HG03571 (cell line): ENCODE data around the gene SLC35G3.
"Not testable (repeated sequence)": the region's sequence is repeated elsewhere in the genome, so short reads cannot be mapped to it uniquely, and the experiment has no call there.

ENCODE experiments used
- ATAC-seq: cut with Tn5 transposase; IDR thresholded peaks from one replicate; pipeline ENCODE4 v1.9.1; 2021; ENCODE audit not compliant: unreplicated experiment

The SLC35G3 gene

GRCh38 chr17:35194001-35194400 is at the start of gene SLC35G3:
TSS of gene SLC35G3 (minus strand) at chr17:35194393. CDS start at chr17:35194307, 86 bp downstream.
- not testable (repeated sequence) for ATAC-seq

GRCh38 chr17:35243561-35244340 is 49.6 kb upstream of the SLC35G3 start:
- ATAC-seq = no peak

DNA sequence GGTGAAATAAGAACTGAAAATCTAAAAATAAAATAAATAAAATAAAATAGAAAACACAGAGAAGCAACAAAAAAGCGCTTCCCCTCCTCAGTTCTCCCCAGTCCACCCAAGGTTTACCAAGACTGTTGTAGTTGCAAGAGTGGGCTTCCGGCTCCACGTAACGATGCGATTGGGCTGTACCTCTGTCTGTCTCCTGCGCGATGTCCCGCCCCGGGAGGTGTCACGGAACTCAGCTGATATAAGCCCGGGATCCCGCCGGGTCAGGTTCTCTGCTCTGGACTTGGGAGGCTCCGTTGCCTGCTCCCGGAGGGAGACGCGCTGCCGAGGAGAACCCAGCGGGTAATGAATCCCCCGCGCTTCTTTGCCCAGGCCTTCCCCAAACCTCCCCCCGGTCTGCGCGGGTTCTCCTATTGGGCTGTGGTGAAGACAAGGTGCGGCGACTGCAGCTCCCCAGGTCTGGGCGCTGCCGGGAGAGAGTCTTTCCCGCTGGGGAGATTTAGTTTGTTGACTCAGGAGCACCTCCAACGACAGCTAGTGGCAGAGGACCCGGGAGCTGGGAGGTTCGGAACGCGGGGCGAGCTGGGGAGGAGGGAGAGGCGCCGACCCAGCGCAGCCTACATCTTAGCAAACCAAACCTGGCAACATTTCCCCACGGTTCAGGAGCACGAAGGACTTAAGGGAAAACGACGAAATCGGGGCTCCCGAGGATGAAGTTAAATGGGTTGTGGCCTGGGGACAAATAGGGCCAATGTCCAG is 48.8 kb upstream of the SLC35G3 start, which contains the start of gene SLFN5:
Gene SLFN5, plus strand, starts transcription at position 268 of the 756 bp plus-strand sequence. CDS start 15,619 bp downstream, outside the sequence.
- peak; percentile 63 for ATAC-seq

- ATAC-seq = peak; percentile 44
Measured at GRCh38 chr17:35242158-35242804, 48.1 kb upstream of the SLC35G3 start.

DNA sequence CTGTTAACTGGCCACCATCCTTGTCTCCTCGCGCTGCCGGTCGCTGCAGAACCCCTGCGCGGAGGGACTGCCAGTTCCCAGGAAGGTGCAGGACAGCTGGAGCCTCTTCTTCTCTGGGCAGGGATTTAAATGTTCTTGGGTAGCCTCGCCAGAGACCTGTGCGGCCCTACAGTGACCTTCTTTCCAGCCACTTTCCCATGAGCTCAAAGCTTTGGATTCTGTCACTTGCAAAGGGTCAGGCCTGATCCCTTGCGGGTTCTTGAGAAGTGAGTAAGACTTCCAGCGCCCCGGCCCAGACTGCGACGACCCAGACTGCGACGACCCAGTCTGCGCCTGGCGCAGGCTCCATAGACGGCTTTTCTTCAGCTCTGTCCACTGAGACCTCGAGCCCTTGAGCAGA is 47.3 kb upstream of the SLC35G3 start:
- ATAC-seq = no peak

GRCh38 chr17:35240861-35241260 is 46.7 kb upstream of the SLC35G3 start:
- no peak for ATAC-seq

DNA sequence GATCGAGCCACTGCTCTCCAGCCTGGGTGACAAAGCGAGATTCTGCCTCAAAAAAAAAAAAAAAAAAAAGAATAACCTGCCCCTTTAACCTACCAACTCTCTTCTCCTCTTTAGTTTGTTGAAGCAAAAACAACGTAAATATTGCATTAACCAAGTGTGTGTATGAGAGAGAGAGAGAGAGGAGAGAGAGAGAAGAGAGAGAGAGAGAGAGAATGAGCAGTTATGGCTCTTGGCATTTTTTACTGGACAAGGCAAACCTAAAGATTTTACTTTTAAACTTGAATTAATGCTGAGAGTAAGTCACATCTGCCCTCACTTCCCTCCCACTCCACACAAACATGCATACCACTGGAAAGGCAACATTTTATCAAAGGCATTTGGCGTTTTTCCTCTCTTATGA is 45.6 kb upstream of the SLC35G3 start:
- no peak for ATAC-seq

GRCh38 chr17:35238821-35239220 is 44.6 kb upstream of the SLC35G3 start:
- no peak for ATAC-seq

- no peak for ATAC-seq
Measured at GRCh38 chr17:35236821-35237220, 42.6 kb upstream of the SLC35G3 start.

- no peak for ATAC-seq
Measured at GRCh38 chr17:35235917-35236316, 41.7 kb upstream of the SLC35G3 start.

DNA sequence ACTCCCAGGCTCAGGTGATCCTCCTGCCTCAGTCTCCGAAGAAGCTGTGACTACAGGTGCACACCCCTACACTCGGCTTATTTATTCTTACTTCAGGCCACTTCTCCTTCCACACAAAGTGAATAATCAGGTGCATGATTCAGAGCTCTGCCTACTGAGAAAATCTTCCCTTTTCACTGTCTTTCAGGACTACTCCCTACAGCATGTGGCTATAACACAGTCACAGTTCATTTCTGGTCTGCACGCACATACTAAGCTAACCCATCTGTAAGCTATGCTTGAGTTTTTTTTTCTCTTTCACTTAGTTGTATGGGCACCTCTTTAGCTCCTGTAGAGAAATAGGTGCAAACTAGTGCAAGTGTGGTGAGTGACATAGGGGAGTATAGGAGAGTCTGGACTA is 41.1 kb upstream of the SLC35G3 start:
- ATAC-seq = no peak

DNA sequence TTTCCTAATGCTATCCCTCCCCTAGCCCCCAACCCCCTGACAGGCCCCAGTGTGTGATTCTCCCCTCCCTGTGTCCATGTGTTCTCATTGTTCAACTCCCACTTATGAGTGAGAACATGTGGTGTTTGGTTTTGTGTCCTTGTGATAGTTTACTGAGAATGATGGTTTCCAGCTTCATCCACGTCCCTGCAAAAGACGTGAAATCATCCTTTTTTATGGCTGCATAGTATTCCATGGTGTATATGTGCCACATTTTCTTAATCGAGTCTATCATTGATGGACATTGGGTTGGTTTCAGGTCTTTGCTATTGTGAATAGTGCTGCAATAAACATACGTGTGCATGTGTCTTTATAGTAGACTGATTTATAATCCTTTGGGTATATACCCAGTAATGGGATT is 40.1 kb upstream of the SLC35G3 start:
- ATAC-seq = not testable (repeated sequence)

DNA sequence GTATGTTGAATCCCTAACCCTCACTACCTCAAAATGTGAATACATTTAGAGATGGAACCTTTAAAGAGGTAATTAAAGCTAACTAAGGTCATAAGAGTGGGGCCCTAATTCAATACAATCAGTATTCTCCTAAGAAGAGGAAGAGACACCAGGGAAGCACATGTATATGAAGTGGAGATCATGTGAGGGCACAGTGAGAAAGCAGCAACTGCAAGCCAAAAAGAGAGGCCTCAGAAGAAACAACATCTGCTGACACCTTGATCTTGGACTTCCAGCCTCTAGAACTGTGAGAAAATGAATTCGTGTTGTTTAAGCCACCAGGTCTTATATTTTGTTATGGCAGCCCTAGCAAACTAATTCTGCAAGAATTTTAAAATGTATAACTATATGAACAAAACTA is 35.4 kb upstream of the SLC35G3 start:
- no peak for ATAC-seq

GRCh38 chr17:35227546-35227945 is 33.4 kb upstream of the SLC35G3 start:
- ATAC-seq = no peak

DNA sequence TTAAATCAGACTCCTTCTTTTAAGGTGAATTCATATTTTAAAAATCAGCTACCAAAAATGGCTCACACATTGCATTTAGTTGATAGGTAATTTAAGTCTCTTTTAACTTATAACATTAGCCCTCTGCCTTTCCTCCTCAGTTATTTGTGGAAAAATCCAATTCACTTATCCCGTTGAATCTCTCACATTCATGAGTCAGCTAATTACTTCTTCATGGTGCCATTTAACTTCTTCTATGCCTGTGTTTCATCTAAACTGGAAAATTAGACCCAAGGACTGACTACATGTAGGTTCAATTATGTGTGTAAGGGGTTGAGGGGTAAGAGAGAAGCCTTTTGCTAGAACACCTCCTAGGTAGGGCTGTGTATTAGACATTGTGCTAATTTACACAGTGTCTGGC is 30.2 kb upstream of the SLC35G3 start:
- ATAC-seq = no peak

GRCh38 chr17:35222452-35222851 is 28.3 kb upstream of the SLC35G3 start:
- ATAC-seq = no peak

DNA sequence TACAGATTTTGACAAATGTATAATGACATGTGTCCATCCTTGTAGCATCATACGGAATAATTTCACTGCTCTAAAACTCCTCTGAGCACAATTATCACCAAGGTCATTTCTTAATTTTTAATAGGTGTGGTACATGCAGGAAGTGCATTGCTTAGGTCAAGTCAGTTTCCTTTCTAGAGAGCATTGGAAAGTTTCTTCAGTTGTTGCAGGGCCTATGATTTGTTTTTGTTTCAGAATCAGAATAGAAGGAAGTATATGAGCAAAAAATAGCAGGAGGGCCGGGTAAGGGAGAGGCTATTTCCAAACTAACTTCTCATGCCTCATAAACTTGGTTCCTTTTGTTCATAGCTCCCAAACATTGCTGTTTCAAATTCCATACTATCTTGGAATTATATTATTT is 24.7 kb upstream of the SLC35G3 start:
- no peak for ATAC-seq

DNA sequence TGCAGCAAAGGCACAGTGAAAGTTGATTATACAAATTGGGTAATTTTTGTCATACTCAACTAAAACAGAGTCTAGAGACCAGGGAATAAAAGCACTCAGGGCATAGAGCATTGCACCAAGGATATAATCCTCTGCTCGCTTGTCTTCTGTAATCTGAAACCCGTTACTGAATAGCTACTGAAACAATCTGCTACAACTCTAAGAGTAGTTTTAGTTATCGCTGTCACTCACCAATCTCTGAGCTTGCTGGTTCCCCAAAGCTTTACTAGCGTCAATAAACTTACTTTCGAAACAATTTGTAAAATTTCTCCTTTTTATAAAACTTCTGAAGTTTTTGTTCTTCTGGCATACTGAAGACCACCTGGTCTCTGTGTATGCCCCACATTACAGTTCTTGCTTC is 22.9 kb upstream of the SLC35G3 start:
- no peak for ATAC-seq

- no peak for ATAC-seq
Measured at GRCh38 chr17:35214631-35215273, 20.6 kb upstream of the SLC35G3 start.

- no peak for ATAC-seq
Measured at GRCh38 chr17:35214192-35214591, 20.0 kb upstream of the SLC35G3 start.

DNA sequence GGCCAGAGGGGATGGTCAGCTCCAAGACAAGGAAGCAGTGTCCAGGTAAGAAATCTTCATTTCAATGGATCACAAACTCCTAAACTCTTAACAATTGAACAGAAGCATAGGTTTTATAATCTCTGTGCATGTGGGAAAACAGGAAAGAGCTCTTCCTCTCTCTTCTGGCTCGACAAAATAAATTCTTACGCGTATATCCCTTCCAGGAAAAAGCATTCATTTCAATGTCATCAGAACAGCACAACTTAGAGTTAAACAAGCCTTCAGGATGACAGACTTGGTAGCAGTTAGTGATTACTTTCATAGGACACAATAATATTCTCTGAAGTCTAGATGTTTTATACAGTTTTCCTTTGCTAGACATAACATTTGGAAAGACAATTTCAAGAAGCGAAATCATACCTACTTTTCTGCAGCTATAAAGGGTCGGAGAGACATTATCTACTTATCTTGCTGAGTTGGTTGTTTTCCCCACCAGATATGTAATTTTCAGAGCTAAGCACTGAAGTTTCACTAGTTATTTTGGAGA is 19.3 kb upstream of the SLC35G3 start:
- no peak for ATAC-seq
